Left hindlimb (tissue), 1 donor: ENCODE results near the gene CCND2.

Experiments
- DNase-seq: peaks from one replicate; pipeline ENCODE4 v3.0.0-alpha.2; 2018

CCND2 gene

GRCh38 chr12:4257442-4257841, 16.1 kb upstream of the CCND2 start:
- no peak for DNase-seq

- no peak for DNase-seq
Observed at GRCh38 chr12:4259099-4259498, 14.5 kb upstream of the CCND2 start.

DNA sequence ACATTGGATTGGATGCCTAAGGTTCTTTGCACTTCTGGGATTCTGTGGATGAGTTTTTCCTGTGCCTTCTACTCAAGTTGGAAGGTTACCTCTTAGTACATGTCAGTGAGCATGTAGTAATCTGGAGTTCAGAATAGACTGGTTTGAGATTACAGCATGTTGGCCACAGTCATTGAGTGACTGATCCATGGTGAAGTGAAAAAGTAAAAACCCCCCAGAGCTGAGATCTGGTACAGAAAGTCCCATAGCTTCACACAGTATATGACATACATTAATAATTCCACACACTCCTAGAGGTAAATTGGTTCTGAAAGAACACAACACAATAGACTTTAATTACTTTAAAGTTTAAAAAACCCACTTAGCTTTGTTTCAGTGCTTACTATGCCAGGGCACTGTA, 11.9 kb upstream of the CCND2 start:
- no peak for DNase-seq

GRCh38 chr12:4265280-4265679, 8.3 kb upstream of the CCND2 start:
- DNase-seq: no peak

- no peak for DNase-seq
Observed at GRCh38 chr12:4266990-4267389, 6.6 kb upstream of the CCND2 start.

DNA sequence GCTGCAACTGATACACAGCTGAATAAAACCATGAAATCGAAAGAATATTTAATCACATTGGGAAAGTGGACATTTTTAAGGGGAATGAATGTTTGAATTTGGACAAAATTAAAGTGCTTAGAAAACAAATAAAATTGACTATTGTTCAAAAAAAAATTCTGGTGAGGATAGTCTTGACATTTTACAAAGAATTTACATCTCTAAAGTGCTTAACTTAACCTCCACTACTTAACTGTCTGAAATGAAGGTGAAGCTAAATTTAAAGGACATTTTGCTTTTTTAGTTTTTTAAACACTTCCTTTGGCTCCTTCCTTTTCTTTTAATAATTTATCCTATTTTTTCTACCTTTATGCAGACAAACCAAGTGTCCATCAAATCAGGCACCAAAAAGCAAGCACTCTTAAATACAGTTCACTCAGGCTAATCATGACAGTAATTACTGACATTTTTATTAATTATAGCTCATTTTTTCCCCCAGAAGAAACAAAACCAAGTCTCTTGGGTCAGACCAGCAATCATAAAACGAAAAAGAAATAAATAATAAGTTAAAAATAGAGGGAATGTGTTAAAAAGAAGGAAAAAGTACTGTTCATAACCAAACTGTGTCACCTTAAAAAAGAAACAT, 5.7 kb upstream of the CCND2 start:
- no peak for DNase-seq

DNA sequence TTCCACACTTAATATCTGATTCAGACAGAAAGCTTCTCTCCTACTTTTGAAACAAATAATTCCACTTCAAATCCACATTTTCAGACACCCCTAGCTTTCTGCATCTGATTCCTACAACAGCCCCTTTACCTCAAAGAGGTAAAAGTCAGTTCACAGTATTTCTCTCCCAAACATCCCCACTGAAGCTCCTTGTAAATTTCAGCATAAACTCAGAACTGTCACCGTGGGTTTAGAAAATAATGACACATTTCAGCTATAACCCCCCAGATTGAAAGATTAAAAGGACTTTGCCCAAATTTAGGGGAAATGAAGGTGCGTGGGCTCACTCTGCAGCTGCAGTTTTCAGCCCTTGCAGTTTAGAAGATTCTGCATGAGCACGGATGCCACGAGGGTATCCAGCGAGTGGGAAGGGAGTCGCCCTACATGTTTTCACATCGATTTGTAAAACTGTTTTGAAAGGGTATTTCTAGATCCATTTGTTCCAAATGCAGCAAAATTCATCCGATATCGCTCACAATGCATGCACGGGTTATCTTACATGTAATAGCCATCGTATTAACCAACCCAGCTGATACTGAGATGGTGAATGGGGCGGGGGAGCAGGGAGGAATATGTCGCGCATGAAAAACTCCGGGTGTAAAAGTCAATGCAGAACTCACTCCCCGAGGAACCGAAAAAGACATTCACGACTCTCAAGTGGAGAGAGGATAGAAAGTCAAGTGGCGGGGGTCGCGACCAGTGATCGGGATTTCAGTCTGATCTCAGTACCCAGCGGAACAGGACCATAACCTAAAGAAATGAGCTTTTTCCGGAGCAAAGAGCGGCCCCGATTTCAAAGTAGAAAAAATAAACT, 5.0 kb upstream of the CCND2 start:
- peak; percentile 70 for DNase-seq

DNA sequence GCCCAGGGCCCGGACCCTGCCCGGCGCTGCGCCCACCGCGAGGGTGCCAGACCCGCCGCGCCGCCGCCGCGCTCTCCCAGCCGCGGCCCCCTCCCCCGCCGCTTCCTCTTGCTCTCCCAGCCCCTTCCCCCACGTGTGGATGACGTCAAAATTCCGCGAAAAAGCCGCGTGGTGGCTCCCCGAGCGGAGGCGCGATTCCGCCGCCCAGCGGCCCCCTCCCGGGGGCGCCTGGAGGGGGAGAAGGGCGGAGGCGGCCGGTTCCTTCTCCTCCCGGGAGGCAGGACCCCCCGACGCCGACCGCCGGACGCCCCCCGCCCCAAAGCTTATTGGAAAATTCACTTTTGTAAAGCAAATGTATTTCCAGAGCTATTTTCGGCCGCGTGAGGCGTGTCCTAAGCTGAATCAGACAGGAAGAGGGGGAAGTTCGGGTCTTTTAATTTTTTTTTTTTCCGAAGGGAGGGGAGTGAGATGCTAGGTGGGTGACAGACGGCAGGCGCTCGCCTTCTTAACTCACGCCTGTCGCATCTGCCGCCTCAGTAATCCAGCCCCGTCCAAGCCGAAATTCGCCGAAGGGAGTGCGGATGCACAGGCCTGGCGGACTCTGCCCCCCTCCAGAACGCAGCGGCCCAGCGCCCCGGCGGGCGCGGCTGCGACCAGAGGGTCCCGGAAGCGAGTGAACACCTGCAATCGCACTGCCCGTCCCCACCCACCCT, 4.1 kb upstream of the CCND2 start:
- peak; percentile 95 for DNase-seq

- DNase-seq: no peak
Observed at GRCh38 chr12:4270016-4270830, 3.3 kb upstream of the CCND2 start.

DNA sequence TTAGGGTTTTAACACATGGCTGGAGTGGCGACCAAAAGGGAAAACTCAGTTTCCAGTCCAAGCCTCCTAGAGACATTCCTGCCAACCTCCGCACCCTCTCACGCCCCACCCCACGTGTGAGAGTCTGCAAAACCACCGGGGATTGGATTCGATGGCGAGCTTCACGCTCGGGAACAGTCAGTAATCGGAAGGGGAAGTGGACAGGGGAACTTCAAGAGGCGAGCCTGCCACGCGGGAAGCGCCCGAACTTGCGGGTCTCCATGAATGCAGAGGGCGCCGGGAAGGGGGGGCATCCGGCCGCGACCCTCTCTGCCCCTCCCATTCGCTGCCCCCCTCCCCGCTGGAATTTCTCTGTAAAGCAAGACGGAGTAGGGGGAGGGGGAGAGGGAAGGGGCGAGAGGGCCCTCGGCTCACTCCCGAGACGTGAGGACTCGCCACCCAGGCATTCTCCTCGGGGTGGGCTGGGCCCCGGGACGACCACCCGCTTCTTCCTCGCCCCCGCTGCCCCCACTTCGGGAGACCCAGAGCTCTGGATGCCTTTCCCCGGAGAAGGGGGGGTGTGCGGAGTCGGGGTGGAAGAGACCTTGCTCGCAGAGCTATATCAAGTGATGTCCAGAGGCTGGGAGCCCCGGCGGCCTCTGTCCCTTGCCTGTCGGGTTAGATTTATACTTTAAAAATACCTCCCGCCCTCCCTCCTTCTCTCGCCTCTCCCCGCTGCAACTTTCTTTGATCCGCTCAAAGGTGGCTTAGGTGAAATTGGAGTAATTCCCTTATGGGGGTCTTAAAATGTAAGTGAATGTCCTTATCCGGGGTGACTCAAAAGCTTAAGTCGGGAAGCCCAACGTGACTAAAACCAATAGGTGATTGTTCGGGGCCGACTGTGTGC, 2.5 kb upstream of the CCND2 start:
- peak; percentile 80 for DNase-seq

DNA sequence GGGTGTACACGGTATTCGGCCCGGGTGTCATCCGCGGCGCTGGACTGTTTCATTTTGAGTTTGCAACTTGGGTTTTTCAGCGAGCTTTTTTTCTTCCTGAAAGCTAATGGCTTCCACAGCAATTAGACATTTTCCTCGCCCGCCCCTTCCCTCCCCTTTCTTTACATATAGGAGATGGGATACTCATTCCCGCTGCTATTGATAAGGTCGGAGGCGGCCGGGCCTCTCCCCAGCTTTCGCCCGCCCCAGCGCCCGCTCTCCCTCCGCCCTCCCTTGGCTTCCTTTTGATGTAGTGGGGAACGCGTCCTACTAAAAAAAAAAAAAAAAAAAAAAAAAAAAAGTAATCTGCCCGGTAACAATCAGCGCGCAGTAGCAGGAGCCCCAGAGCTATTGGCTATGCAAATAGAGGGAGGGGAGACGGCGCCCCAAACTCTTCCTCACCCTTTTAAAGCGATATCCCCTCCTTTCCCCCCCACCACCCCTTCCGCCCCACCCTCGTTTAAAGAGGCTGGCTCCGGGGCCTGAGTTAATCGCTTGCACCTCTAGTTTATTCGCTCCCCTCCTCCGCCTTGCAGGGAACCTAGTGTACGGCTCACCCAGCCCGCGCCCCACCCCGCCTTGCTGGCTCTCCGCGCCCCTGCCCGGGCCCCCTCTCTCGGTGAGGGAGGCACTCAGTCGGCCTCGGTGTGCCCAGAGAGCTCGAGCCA, 1.7 kb upstream of the CCND2 start:
- peak; percentile 93 for DNase-seq

GRCh38 chr12:4272424-4273272, 914 bp upstream of the CCND2 start:
- peak; percentile 83 for DNase-seq

- DNase-seq: no peak
Observed at GRCh38 chr12:4273273-4273651, 300 bp upstream of the CCND2 start.

DNA sequence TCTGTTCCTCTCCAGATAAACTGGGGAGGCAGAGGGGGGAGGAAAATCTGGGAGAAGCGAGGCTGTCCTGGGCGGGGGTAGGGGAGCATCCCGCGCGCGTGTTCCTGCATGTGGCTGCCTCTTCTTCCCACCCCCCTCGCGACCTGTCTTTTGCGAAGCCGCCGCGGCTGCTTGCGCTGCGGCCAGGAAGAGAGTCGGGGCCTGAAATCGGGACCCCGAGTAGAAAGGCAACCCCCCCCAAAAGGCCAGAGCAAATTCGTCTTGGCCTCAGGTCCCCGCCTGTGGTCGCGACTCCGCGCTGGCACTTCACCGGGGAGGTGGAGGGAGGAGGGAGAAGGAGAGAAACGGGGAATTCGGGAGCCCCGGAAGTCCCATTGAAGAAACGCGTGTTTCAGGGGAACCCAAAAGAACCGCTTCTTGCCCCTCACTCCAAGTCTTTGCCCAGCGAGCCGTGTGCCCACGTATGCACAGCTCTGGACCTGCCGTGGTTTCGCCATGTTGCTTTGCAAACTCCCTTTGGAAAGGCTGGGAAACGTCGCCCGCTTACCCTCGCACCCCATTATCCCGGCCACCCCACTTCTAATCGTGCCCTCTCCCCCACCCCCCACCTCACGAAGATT, 944 bp downstream of the CCND2 start:
- DNase-seq: peak; percentile 60

DNA sequence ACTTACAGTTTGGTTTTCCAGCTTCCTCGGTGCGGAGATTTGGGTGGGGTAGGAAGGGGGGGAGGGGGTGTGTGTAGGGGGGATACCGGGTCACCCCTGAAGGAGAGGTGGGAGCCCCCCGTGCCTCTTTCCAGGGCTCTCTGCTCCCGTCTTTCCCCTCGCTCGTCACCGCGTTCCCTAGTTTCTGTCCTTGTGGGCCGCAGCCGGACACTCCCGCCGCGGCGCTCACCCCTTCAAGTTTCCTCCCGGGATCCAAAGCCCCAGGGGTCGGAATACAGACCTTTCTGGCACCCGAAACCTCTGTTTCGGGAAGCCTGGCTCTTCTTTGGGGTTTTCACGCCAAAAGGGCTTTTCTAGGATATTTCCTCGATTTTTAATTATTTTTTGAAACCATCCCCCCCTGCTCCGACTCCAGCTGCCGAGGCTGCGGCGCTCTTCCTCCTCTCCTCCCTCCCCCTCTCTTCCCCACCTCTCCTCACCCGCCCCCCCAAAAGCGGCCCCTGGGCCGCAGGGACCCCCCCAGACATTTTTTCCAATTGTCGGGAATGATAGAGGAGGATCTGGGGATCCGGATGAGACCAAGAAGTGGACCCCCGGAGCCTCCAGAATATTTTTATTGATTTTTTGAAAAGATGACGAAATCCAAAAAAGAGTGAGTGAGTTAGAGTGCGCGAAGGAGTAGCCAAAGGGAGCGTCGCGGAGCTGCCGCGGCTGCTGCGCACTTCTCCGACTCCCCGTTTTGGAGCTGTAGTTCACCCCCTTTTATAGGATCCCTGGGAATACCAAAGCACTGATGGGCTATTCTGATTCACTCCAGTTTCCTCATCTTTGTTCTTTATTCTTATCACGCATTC, 1.7 kb downstream of the CCND2 start:
- DNase-seq: peak; percentile 58

DNA sequence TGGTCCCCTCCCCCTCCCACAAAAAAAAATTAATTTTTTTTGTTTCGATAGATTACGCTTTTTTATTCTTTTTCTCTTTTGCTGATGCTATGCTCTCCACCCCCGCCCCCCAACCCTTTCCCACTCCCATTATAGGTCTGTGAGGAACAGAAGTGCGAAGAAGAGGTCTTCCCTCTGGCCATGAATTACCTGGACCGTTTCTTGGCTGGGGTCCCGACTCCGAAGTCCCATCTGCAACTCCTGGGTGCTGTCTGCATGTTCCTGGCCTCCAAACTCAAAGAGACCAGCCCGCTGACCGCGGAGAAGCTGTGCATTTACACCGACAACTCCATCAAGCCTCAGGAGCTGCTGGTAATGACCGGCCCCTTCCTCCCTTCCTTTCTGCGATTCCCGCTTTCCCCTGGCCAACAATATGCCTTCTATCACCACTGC, 2.3 kb downstream of the CCND2 start:
- peak; percentile 68 for DNase-seq

- DNase-seq: peak; percentile 93
Observed at GRCh38 chr12:4276524-4277204, 3.1 kb downstream of the CCND2 start.

- DNase-seq: no peak
Observed at GRCh38 chr12:4277205-4277543, 3.6 kb downstream of the CCND2 start.
